ENCODE results near the gene SLC5A2.

SLC5A2 gene

DNA sequence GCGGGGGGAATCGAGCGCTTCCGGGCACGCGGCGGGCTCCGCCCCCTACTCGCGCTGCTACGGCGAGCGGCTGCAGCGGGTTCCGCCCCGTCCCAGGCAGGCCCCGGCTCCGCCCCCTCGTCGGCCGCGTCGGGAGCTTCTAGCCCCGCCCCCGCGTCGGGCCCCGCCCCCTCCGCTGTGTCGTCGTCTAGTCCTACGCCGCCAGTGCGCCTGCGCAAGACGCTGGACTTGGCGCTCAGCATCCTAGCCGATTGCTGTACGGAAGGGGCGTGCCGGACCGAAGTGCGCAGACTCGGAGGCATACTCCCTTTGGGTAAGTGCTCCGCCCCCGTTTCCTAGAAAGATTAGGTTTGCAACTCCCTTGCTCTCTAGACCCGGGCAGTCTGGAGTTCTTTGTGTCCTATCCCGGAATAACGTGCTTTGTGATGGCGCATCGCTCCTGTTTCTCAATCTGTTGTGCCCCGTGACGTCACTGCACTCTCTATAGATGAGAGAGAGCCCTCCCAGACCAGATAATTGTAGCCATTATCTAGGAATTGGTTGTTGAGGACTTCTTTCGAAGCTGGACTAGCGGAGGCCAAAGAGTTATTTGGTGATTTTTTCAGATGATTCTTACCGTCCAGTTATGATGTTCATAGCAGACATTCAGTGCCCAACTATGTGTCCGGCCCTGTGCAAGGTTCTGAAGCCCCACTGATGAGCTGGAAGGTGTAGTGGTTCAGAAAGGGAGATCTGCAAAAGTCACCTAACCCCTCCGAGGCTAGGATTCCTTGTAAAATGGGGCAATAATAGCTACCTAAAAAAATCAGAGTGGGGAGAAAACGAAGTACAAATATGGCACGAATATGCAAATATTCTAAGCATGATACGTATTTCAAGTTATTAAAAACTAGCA, 23.0 kb upstream of the SLC5A2 start:
- in situ Hi-C loops (cut with MboI; ENCODE audit: low sequenced_read_pairs, unreplicated experiment) = loop anchor here (10.0 kb wide), 1 partner anchor 405 kb away; no protein-coding TSS in a partner anchor
- TF ChIP-seq, protein P1, sequence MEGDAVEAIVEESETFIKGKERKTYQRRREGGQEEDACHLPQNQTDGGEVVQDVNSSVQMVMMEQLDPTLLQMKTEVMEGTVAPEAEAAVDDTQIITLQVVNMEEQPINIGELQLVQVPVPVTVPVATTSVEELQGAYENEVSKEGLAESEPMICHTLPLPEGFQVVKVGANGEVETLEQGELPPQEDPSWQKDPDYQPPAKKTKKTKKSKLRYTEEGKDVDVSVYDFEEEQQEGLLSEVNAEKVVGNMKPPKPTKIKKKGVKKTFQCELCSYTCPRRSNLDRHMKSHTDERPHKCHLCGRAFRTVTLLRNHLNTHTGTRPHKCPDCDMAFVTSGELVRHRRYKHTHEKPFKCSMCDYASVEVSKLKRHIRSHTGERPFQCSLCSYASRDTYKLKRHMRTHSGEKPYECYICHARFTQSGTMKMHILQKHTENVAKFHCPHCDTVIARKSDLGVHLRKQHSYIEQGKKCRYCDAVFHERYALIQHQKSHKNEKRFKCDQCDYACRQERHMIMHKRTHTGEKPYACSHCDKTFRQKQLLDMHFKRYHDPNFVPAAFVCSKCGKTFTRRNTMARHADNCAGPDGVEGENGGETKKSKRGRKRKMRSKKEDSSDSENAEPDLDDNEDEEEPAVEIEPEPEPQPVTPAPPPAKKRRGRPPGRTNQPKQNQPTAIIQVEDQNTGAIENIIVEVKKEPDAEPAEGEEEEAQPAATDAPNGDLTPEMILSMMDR (IDR thresholded peaks at IDR 0.05; ENCODE audit: borderline replicate concordance, control extremely low read depth, extremely low read depth, insufficient read depth, missing control alignments) = no peak
- DNase-seq (ENCODE audit: low spot score) = peak; percentile 99

DNA sequence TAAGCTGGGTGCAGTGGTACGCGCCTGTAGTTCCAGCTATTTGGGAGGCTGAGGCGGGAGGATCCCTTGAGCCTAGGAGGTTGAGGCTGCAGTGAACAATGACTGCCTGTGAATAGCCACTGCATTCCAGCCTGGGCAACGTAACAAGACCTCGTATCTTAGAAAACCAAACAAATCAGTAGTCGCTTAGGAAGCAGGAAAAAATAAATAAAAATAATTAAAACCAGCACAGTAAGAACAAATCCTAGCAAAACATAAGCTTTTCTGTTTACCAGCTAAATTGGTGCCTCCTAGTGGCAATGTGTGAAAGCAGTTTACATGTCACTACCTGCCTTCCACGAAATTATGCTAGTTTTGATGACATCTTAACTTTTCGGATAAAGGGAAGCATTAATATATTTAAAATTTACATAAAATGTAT, 22.3 kb upstream of the SLC5A2 start:
- DNase-seq (ENCODE audit: low spot score) = no peak
- in situ Hi-C loops (cut with MboI; ENCODE audit: low sequenced_read_pairs, unreplicated experiment) = no loop called here
- TF ChIP-seq, protein P1 (IDR thresholded peaks at IDR 0.05; ENCODE audit: borderline replicate concordance, control extremely low read depth, extremely low read depth, insufficient read depth, missing control alignments) = peak; percentile 61

DNA sequence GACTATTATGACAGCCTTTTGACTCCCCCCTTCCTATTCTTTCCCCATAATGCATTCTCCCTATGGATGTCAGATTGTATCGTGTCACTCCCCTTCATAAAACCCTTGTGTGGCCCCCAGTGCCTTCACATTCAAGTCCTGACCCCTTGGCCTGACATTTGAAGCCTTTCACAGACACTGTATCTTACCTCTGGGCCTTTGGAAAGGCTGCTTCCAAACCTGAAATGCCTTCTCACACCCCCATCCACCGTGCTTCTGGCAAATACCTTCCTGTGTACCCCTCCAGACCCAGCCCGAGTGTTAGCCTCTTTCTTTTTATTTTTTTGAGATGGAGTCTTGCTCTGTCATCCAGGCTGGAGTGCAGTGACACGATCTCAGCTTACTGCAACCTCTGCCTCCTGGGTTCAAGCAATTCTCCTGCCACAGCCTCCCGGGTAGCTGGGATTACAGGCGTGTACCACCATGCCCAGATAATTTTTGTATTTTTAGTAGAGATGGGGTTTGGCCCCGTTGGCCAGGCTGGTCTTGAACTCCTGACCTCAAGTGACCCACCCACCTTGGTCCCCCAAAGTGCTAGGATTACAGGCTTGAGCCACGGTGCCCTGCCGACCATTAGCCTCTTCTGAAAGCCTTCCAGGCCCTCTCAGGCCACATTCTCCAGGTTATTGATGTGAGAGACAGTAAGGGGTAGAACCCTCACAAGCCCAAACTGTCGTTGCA, 21.6 kb upstream of the SLC5A2 start:
- TF ChIP-seq, protein P1 (IDR thresholded peaks at IDR 0.05; ENCODE audit: borderline replicate concordance, control extremely low read depth, extremely low read depth, insufficient read depth, missing control alignments) = no peak
- no peak for DNase-seq (ENCODE audit: low spot score)
- in situ Hi-C loops (cut with MboI; ENCODE audit: low sequenced_read_pairs, unreplicated experiment) = no loop called here

DNA sequence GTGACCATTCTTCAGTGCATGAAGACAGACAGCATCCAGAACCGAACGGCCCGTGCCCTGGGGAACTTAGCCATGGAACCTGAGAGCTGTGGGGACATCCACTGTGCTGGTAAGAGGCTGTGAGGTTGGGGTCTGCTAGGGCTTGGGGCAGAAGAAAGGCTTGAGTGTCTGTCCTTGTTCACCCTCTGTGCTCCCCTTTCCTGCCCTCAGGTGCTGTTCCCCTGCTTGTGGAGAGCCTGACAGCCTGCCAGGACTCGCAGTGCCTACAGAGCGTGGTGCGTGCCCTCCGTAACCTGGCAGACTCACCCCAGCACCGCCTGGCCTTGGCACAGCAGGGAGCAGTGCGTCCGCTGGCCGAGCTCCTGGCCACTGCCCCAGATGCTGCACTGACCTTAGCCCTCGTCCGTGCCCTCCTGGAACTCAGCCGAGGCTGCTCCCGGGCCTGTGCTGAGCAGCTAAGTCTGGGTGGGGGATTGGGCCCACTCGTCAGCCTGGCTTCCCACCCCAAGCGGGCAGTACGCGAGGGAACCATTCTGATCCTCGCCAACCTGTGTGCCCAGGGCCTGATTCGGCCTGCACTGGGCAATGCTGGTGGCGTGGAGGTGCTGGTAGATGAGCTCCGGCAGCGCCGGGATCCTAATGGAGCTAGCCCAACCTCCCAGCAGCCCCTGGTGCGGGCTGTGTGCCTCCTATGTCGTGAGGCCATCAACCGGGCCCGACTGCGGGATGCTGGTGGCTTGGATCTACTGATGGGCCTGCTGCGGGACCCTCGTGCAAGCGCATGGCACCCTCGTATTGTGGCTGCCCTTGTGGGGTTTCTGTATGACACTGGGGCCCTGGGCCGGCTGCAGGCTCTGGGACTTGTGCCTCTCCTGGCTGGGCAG, 20.8 kb upstream of the SLC5A2 start:
- TF ChIP-seq, protein P1 (IDR thresholded peaks at IDR 0.05; ENCODE audit: borderline replicate concordance, control extremely low read depth, extremely low read depth, insufficient read depth, missing control alignments) = no peak
- in situ Hi-C loops (cut with MboI; ENCODE audit: low sequenced_read_pairs, unreplicated experiment) = no loop called here
- no peak for DNase-seq (ENCODE audit: low spot score)

DNA sequence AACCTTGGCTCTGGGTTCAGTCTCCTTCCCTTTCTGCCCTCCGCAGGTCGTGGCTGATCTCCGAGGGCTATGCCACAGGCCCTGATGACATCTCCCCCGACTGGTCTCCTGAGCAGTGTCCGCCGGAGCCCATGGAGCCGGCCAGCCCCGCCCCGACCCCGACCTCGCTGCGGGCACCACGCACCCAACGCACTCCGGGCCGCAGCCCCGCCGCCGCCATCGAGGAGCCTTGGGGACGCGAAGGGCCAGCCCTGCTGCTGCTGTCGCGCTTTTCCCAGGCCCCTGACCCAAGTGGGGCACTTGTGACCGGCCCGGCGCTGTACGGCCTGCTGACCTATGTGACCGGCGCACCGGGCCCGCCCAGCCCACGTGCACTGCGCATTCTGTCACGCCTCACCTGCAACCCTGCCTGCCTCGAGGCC, 18.6 kb upstream of the SLC5A2 start:
- no peak for DNase-seq (ENCODE audit: low spot score)
- in situ Hi-C loops (cut with MboI; ENCODE audit: low sequenced_read_pairs, unreplicated experiment) = no loop called here
- TF ChIP-seq, protein P1 (IDR thresholded peaks at IDR 0.05; ENCODE audit: borderline replicate concordance, control extremely low read depth, extremely low read depth, insufficient read depth, missing control alignments) = no peak

DNA sequence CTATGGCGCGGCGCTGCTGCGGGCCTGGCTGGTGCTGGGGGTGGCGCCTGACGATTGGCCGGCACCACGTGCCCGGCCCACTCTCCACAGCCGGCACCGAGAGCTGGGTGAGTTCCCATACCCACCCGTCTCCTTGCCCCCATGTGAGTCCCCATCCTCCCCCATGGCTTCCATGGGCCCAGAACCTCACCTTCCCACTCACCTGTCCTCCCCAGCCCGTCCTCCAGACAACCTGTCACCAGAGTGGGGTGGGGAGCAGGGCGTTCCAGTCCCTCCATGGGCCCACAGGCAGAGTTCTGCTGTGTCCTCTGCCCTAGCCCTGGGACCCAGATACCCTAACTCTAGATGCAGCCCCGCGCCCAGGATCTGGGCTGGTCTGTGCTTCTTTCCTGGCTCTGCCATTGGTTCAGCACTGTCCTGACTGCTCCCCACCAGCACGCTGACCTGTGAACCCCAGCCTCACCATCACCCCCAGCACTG, 18.1 kb upstream of the SLC5A2 start:
- TF ChIP-seq, protein P1 (IDR thresholded peaks at IDR 0.05; ENCODE audit: borderline replicate concordance, control extremely low read depth, extremely low read depth, insufficient read depth, missing control alignments) = no peak
- in situ Hi-C loops (cut with MboI; ENCODE audit: low sequenced_read_pairs, unreplicated experiment) = no loop called here
- no peak for DNase-seq (ENCODE audit: low spot score)

Data from GM13976 (cell line).